Ishikawa (cell line): ENCODE measurements around the gene CLK4.

Experiments
- CREB1 ChIP-seq: IDR thresholded peaks from 2 replicates; pipeline ENCODE4 v1.6.1; 2012; ENCODE audit warnings: low read depth
- EGR1 ChIP-seq: IDR thresholded peaks from 2 replicates; pipeline ENCODE4 v1.6.1; 2012
- EP300 ChIP-seq: IDR thresholded peaks from 2 replicates; pipeline ENCODE4 v1.6.1; 2012; ENCODE audit warnings: borderline replicate concordance
- FOXM1 ChIP-seq: IDR thresholded peaks from 2 replicates; pipeline ENCODE4 v1.6.1; 2012; ENCODE audit warnings: low read depth, borderline replicate concordance
- NFIC ChIP-seq: IDR thresholded peaks from 2 replicates; pipeline ENCODE4 v1.6.1; 2012
- RAD21 ChIP-seq: IDR thresholded peaks from 2 replicates; pipeline ENCODE4 v1.6.1; 2012; ENCODE audit warnings: low read depth
- TAF1 ChIP-seq: IDR thresholded peaks from 2 replicates; pipeline ENCODE4 v1.6.1; 2012; ENCODE audit warnings: low read depth, mild to moderate bottlenecking
- TCF12 ChIP-seq: IDR thresholded peaks from 2 replicates; pipeline ENCODE4 v1.6.1; 2012; ENCODE audit warnings: low read depth
- TEAD4 ChIP-seq: IDR thresholded peaks from 2 replicates; pipeline ENCODE4 v1.6.1; 2012
- YY1 ChIP-seq: IDR thresholded peaks from 2 replicates; pipeline ENCODE4 v1.6.1; 2012; ENCODE audit warnings: low read depth
- ZBTB7A ChIP-seq: IDR thresholded peaks from 2 replicates; pipeline ENCODE4 v1.6.1; 2012; ENCODE audit warnings: low read depth
- TF ChIP-seq, protein P1 (sequence below): IDR thresholded peaks from 2 replicates; pipeline ENCODE4 v1.6.1; 2012

GRCh38 chr5:178670351-178670885 is 43.6 kb upstream of the CLK4 start:
- TF ChIP-seq EP300, result no peak
- no peak for TF ChIP-seq TEAD4
- TF ChIP-seq NFIC, result no peak
- TF ChIP-seq EGR1, result no peak
- TF ChIP-seq RAD21, result no peak
- TF ChIP-seq YY1, result no peak
- TF ChIP-seq ZBTB7A, result no peak
- TF ChIP-seq TCF12, result no peak
- TF ChIP-seq, protein P1, sequence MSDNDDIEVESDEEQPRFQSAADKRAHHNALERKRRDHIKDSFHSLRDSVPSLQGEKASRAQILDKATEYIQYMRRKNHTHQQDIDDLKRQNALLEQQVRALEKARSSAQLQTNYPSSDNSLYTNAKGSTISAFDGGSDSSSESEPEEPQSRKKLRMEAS, result no peak
- TF ChIP-seq CREB1, result no peak
- TF ChIP-seq TAF1, result no peak
- TF ChIP-seq FOXM1, result no peak
